K562 (cell line): ENCODE data around the gene DDAH1. TPM values are rescaled to one million over a fixed set of nuclear protein-coding genes. Genes with fewer than 3 reads are reported as not detected.

Experiments
- ATAC-seq: fragments of 200-7000 bp; cut with Tn5 transposase; 3 replicates; pipeline ENCODE4 v1.9.1; 2020; ENCODE audit warnings: moderate library complexity
- BruUV-seq: library from RNA; stranded (reverse); fragments of 400-500 nt; replicated peaks from 2 replicates; lab custom pipeline; 2021; lab: Mats Ljungman, UMichigan
- CTCF ChIA-PET: fragments of 300-600 bp; formaldehyde crosslinking; extraction: SDS; loops from one replicate; lab custom pipeline; 2021; ENCODE audit warnings: low intra/inter-chr PET ratio; lab: Yijun Ruan, JAX
- POLR2A ChIA-PET: fragments of 300-600, 350-650 bp; sonication (Branson Sonifier 250); formaldehyde crosslinking; extraction: SDS; loops from one replicate; lab custom pipeline; 2021; ENCODE audit warnings: antibody characterized with exemption, inconsistent platforms; lab: Yijun Ruan, JAX
- DNase-seq, 4 experiments: peaks; one replicate each; pipeline versions ENCODE4 v3.0.0 to v3.0.0-alpha.2; 2011 to 2018; ENCODE audit warnings: low spot score in 3 of 4, mixed read lengths in 3 of 4; ENCODE audit errors: extremely low read depth in 1 of 4
- FAIRE-seq: peaks from 2 replicates; lab custom pipeline; 2011; peaks lifted over from hg19 to GRCh38; lab: Jason Lieb, UNC
- H2AFZ ChIP-seq: 2 replicates; pipeline ENCODE4 v1.6.0; 2011; ENCODE audit warnings: low read depth, low read length, control low read depth, inconsistent platforms
- H3K27ac ChIP-seq: fragments of 200-600 bp; 3 replicates; pipeline ENCODE4 v1.8.0; 2011; ENCODE audit warnings: low read depth, mild to moderate bottlenecking, control low read depth, inconsistent platforms, low read length, moderate library complexity, mixed read lengths; ENCODE audit errors: extremely low read depth
- H3K27me3 ChIP-seq, 2 experiments: fragments of 300-600 bp in 1 of 2; 2 replicates in 1 of 2; 3 replicates in 1 of 2; pipeline versions ENCODE4 v1.6.0 to v1.8.0; 2011; ENCODE audit warnings: inconsistent platforms in 2 of 2, low read length in 2 of 2, mild to moderate bottlenecking in 1 of 2, mixed read lengths in 1 of 2, moderate library complexity in 1 of 2; ENCODE audit not compliant: control insufficient read depth in 2 of 2, insufficient read depth in 2 of 2
- H3K36me3 ChIP-seq: fragments of 300-600 bp; 3 replicates; pipeline ENCODE4 v1.8.0; 2011; ENCODE audit warnings: mild to moderate bottlenecking, low read length, inconsistent platforms; ENCODE audit not compliant: control insufficient read depth, insufficient read depth
- H3K4me1 ChIP-seq, 2 experiments: fragments of 200-600 bp in 1 of 2; replicated peaks in 1 of 2; 2 replicates in 1 of 2; 3 replicates in 1 of 2; pipeline versions ENCODE4 v1.5.1 to v1.8.0; 2011; ENCODE audit warnings: inconsistent platforms in 2 of 2, low read length in 2 of 2, mild to moderate bottlenecking in 1 of 2, mixed read lengths in 1 of 2, moderate library complexity in 1 of 2; ENCODE audit not compliant: control insufficient read depth in 2 of 2, insufficient read depth in 2 of 2
- H3K4me2 ChIP-seq: 2 replicates; pipeline ENCODE4 v1.6.1; 2011; ENCODE audit warnings: low read length, control low read depth, inconsistent platforms, mixed read lengths; ENCODE audit not compliant: insufficient read depth
- H3K4me3 ChIP-seq: fragments of 200-600 bp; sonication (generic), shearing (Covaris generic); 2 replicates; pipeline ENCODE4 v1.5.1; 2016; ENCODE audit warnings: control low read depth, inconsistent platforms
- H3K79me2 ChIP-seq: fragments of 200-600 bp; 3 replicates; pipeline ENCODE4 v1.8.0; 2011; ENCODE audit warnings: low read length, inconsistent platforms; ENCODE audit not compliant: control insufficient read depth, insufficient read depth
- H3K9ac ChIP-seq, 2 experiments: 2 replicates each; pipeline versions ENCODE4 v1.6.0 to v1.6.1; 2011; ENCODE audit warnings: low read depth in 2 of 2, low read length in 2 of 2, control low read depth in 1 of 2, inconsistent platforms in 1 of 2, mild to moderate bottlenecking in 1 of 2, mixed read lengths in 1 of 2; ENCODE audit not compliant: insufficient read depth in 1 of 2
- H3K9me1 ChIP-seq: one replicate; pipeline ENCODE4 v1.6.0; 2011; ENCODE audit warnings: inconsistent platforms, mild to moderate bottlenecking, low read length, moderate library complexity; ENCODE audit not compliant: control insufficient read depth, insufficient read depth
- H3K9me3 ChIP-seq: replicated peaks from 2 replicates; pipeline ENCODE4 v1.5.1; 2011; ENCODE audit warnings: low read depth, low read length, inconsistent platforms; ENCODE audit not compliant: control insufficient read depth, insufficient read depth
- H4K20me1 ChIP-seq: replicated peaks from 2 replicates; pipeline ENCODE4 v1.6.1; 2011; ENCODE audit warnings: low read length, inconsistent platforms, mixed read lengths; ENCODE audit not compliant: control insufficient read depth, insufficient read depth
- CBFA2T2 ChIP-seq: fragments of 450-650 bp; conservative IDR thresholded peaks from 2 replicates; pipeline ENCODE4 v1.6.1; 2017; ENCODE audit warnings: mild to moderate bottlenecking
- MCM2 ChIP-seq: fragments of 450-650 bp; IDR thresholded peaks from 2 replicates; pipeline ENCODE4 v1.6.1; 2017; ENCODE audit warnings: low read depth, mild to moderate bottlenecking
- NR3C1 ChIP-seq: sonication (generic); formaldehyde crosslinking; IDR thresholded peaks from 2 replicates; pipeline ENCODE4 v1.8.1; 2022; ENCODE audit warnings: missing genetic modification reagents
- RUNX1 ChIP-seq: sonication (generic); IDR thresholded peaks from 2 replicates; pipeline ENCODE4 v1.6.1; 2016; ENCODE audit warnings: antibody characterized with exemption, low read depth
- SAP30 ChIP-seq: fragments of 200-600 bp; sonication (generic); IDR thresholded peaks from 2 replicates; pipeline ENCODE4 v1.6.1; 2012; ENCODE audit warnings: borderline replicate concordance, low read depth, mild to moderate bottlenecking, moderate library complexity, low read length, control low read depth, inconsistent platforms; ENCODE audit not compliant: insufficient read depth, poor library complexity, severe bottlenecking
- SPI1 ChIP-seq: IDR thresholded peaks from 2 replicates; pipeline ENCODE4 v1.6.1; 2011; ENCODE audit warnings: low read depth, low read length, control low read depth, borderline replicate concordance
- SREBF2 ChIP-seq: sonication (generic); formaldehyde crosslinking; IDR thresholded peaks from 2 replicates; pipeline ENCODE4 v1.4.0; 2020; ENCODE audit warnings: mild to moderate bottlenecking, missing genetic modification reagents
- THRAP3 ChIP-seq: fragments of 450-650 bp; IDR thresholded peaks from 2 replicates; pipeline ENCODE4 v1.6.1; 2016; ENCODE audit warnings: mild to moderate bottlenecking, inconsistent platforms, borderline replicate concordance
- ZNF41 ChIP-seq: fragments of 250-450 bp; sonication (Bioruptor Pico); conservative IDR thresholded peaks from 2 replicates; pipeline ENCODE4 v1.4.0; 2020; ENCODE audit warnings: mild to moderate bottlenecking
- ZNF431 ChIP-seq: sonication (generic); formaldehyde crosslinking; IDR thresholded peaks from 2 replicates; pipeline ENCODE4 v1.8.0; 2022; ENCODE audit warnings: mild to moderate bottlenecking, missing genetic modification reagents
- WGBS: fragments of 100-300 bp; shearing (Covaris generic); methylation state at CpG from one replicate; pipeline ENCODE4 v1.1.6; 2016; ENCODE audit warnings: low coverage, mixed read lengths; ENCODE audit not compliant: insufficient coverage; ENCODE audit errors: missing lambda C conversion rate; 5-methylcytosine and 5-hydroxymethylcytosine counted together
- in situ Hi-C: fragments of 300-500 bp; cut with MboI; formaldehyde crosslinking; loops from 4 replicates; pipeline ENCODE4 v1.15.0; 2018; ENCODE audit warnings: inconsistent platforms, mixed read lengths
- intact Hi-C: fragments of 100-400 bp; cut with micrococcal nuclease; formaldehyde crosslinking; loops from 2 replicates; pipeline ENCODE4 v1.14.2; 2022
- polyA plus RNA-seq, 8 experiments: library from polyadenylated mRNA; depleted of rRNA in 4 of 8; stranded (reverse) in 5 of 8; unstranded in 3 of 8; fragments of >200 nt; fragmentation: Nextera tagmentation in 2 of 8; fragmentation: Illumina TruSeq in 1 of 8; extraction: Ambion mirVana in 2 of 8; extraction: Trizol in 1 of 8; gene quantifications; 2 replicates each; pipeline versions ENCODE4 v1.2.1 to v1.2.3, GENCODE V29; 2011 to 2014; ENCODE audit warnings: inconsistent platforms in 1 of 8, missing spikeins in 1 of 8
- total RNA-seq, 7 experiments: library from RNA; depleted of rRNA in 6 of 7; stranded (reverse); fragments of >200 nt in 6 of 7; fragmentation: Illumina TruSeq in 2 of 7; extraction: Trizol in 2 of 7; gene quantifications; 2 replicates each; pipeline versions ENCODE4 v1.2.1 to v1.2.3, GENCODE V29; 2011 to 2021; ENCODE audit warnings: low replicate concordance in 1 of 7
- TF ChIP-seq, protein P1 (sequence below): fragments of 250-450 bp; sonication (Bioruptor Pico); IDR thresholded peaks from 2 replicates; pipeline ENCODE4 v1.6.1; 2021; ENCODE audit warnings: mild to moderate bottlenecking
- TF ChIP-seq, protein P2 (sequence below), 2 experiments: fragments of 450-650 bp; conservative IDR thresholded peaks; 2 replicates each; pipeline ENCODE4 v1.6.1; 2017; ENCODE audit warnings: mild to moderate bottlenecking in 2 of 2, moderate library complexity in 2 of 2
- TF ChIP-seq, protein P3 (sequence below): fragments of 250-450 bp; sonication (Bioruptor Pico); IDR thresholded peaks from 2 replicates; pipeline ENCODE4 v1.8.0; 2021; ENCODE audit warnings: moderate library complexity, mild to moderate bottlenecking, inconsistent platforms
- TF ChIP-seq, protein P4 (sequence below): fragments of 450-650 bp; IDR thresholded peaks from 2 replicates; pipeline ENCODE4 v1.7.1; 2018; ENCODE audit warnings: mild to moderate bottlenecking, low read depth; ENCODE audit not compliant: partially characterized antibody

DDAH1 gene
- total and polyA plus RNA-seq, 9 of the 15 experiments (the other 6 are each of a cell fraction or from before 2014, with no cell fraction given): 0.04 to 0.24 (median 0.10) TPM

DNA sequence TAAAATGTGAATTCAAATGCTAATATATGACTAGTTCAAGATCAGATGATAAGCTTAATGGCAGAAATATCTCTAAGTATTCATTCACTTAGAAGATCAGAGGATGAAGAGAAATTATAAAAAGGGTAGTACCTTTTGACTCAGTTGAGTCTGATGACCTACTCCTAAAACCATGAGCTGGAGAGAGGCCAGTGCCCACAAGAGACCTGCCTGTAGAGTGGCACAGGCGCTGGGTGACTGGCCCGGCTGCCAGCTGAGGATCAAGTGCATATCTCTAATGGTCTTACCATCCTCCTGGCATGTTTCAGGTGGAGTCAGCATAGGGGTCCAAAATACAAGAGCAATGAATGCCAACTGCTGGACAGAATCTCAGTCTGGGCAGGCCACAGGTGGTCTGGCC is 14.1 kb downstream of the DDAH1 start:
- no peaks in the 10 kb centered on the region for H3K9me1 ChIP-seq
- no peak overlapping the region for H2AFZ ChIP-seq
- no peak for DNase-seq
- intact Hi-C loops: no loop called here
- H3K27me3 ChIP-seq: no peaks in the 10 kb centered on the region
- no peak for ATAC-seq
- no peaks in the 10 kb centered on the region for H3K36me3 ChIP-seq
- H3K27ac ChIP-seq: no peak overlapping the region
- H3K4me3 ChIP-seq: no peak overlapping the region
- no peak for FAIRE-seq
- ChIA-PET CTCF (no interaction called here), POLR2A (no interaction called here)
- H3K9me3 ChIP-seq: no peaks in the 10 kb centered on the region
- no peaks in the 10 kb centered on the region for H4K20me1 ChIP-seq
- no peaks in the 10 kb centered on the region for H3K4me1 ChIP-seq
- H3K9ac ChIP-seq: no peak overlapping the region
- no TSS peak for BruUV-seq
- no peak overlapping the region for H3K4me2 ChIP-seq
- WGBS: 3% methylated on average over 2 of the region's 2 CpGs
- H3K79me2 ChIP-seq: no peaks in the 10 kb centered on the region
- in situ Hi-C loops: no loop called here
- TF ChIP-seq SAP30: no peak
- TF ChIP-seq, protein P1, sequence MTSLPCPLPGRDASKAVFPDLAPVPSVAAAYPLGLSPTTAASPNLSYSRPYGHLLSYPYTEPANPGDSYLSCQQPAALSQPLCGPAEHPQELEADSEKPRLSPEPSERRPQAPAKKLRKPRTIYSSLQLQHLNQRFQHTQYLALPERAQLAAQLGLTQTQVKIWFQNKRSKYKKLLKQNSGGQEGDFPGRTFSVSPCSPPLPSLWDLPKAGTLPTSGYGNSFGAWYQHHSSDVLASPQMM (CRISPR knock-in tag): no peak
- TF ChIP-seq, protein P2, sequence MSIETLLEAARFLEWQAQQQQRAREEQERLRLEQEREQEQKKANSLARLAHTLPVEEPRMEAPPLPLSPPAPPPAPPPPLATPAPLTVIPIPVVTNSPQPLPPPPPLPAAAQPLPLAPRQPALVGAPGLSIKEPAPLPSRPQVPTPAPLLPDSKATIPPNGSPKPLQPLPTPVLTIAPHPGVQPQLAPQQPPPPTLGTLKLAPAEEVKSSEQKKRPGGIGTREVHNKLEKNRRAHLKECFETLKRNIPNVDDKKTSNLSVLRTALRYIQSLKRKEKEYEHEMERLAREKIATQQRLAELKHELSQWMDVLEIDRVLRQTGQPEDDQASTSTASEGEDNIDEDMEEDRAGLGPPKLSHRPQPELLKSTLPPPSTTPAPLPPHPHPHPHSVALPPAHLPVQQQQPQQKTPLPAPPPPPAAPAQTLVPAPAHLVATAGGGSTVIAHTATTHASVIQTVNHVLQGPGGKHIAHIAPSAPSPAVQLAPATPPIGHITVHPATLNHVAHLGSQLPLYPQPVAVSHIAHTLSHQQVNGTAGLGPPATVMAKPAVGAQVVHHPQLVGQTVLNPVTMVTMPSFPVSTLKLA (conservative IDR thresholded peaks at IDR 0.05): no peak
- TF ChIP-seq SREBF2: no peak
- TF ChIP-seq MCM2: no peak
- TF ChIP-seq ZNF41: no peak
- TF ChIP-seq SPI1: no peak
- no peak for TF ChIP-seq RUNX1
- TF ChIP-seq, protein P3, sequence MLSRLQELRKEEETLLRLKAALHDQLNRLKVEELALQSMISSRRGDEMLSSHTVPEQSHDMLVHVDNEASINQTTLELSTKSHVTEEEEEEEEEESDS (CRISPR knock-in tag): no peak
- TF ChIP-seq THRAP3: no peak
- TF ChIP-seq ZNF431 (CRISPR knock-in tag): no peak
- no peak for TF ChIP-seq NR3C1
- no peak for TF ChIP-seq CBFA2T2
- TF ChIP-seq, protein P4, sequence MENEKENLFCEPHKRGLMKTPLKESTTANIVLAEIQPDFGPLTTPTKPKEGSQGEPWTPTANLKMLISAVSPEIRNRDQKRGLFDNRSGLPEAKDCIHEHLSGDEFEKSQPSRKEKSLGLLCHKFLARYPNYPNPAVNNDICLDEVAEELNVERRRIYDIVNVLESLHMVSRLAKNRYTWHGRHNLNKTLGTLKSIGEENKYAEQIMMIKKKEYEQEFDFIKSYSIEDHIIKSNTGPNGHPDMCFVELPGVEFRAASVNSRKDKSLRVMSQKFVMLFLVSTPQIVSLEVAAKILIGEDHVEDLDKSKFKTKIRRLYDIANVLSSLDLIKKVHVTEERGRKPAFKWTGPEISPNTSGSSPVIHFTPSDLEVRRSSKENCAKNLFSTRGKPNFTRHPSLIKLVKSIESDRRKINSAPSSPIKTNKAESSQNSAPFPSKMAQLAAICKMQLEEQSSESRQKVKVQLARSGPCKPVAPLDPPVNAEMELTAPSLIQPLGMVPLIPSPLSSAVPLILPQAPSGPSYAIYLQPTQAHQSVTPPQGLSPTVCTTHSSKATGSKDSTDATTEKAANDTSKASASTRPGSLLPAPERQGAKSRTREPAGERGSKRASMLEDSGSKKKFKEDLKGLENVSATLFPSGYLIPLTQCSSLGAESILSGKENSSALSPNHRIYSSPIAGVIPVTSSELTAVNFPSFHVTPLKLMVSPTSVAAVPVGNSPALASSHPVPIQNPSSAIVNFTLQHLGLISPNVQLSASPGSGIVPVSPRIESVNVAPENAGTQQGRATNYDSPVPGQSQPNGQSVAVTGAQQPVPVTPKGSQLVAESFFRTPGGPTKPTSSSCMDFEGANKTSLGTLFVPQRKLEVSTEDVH: no peak
